SK-N-SH treated with all-trans-retinoic acid at 6 μM for 48 hours (cell line): ENCODE data around the gene DMRTC2.

Experiments
- ATAC-seq: fragments of 200-7000 bp; cut with Tn5 transposase; 3 replicates; pipeline ENCODE4 v1.9.1; 2020; ENCODE audit warnings: mild to moderate bottlenecking, moderate library complexity
- ARNTL ChIP-seq: fragments of 450-650 bp; formaldehyde crosslinking; IDR thresholded peaks from 2 replicates; pipeline ENCODE4 v1.5.0; 2020; ENCODE audit warnings: low read depth, mild to moderate bottlenecking, moderate library complexity, borderline replicate concordance
- BACH2 ChIP-seq: fragments of 250-450 bp; sonication (Bioruptor Pico); IDR thresholded peaks from 2 replicates; pipeline ENCODE4 v1.9.0; 2021; ENCODE audit warnings: mild to moderate bottlenecking, borderline replicate concordance
- CSDC2 ChIP-seq: fragments of 250-450 bp; sonication (Bioruptor Pico); IDR thresholded peaks from 2 replicates; pipeline ENCODE4 v1.5.0; 2020; ENCODE audit warnings: mild to moderate bottlenecking, moderate library complexity
- ESRRG ChIP-seq: fragments of 250-450 bp; sonication (Bioruptor Pico); IDR thresholded peaks from 2 replicates; pipeline ENCODE4 v1.6.1; 2021; ENCODE audit warnings: mild to moderate bottlenecking
- GLIS3 ChIP-seq: fragments of 250-450 bp; sonication (Bioruptor Pico); IDR thresholded peaks from 2 replicates; pipeline ENCODE4 v1.5.0; 2020; ENCODE audit warnings: mild to moderate bottlenecking, moderate library complexity
- ISL1 ChIP-seq: fragments of 250-450 bp; sonication (Bioruptor Pico); IDR thresholded peaks from 2 replicates; pipeline ENCODE4 v2.1.2; 2022; ENCODE audit warnings: mild to moderate bottlenecking, moderate library complexity
- OSR1 ChIP-seq: fragments of 250-450 bp; sonication (Bioruptor Pico); IDR thresholded peaks from 2 replicates; pipeline ENCODE4 v1.8.0; 2022; ENCODE audit warnings: moderate library complexity, mild to moderate bottlenecking, inconsistent platforms
- PPARA ChIP-seq: fragments of 250-450 bp; sonication (Bioruptor Pico); IDR thresholded peaks from 2 replicates; pipeline ENCODE4 v1.5.0; 2020; ENCODE audit warnings: mild to moderate bottlenecking, borderline replicate concordance
- RARB ChIP-seq: fragments of 250-450 bp; sonication (Bioruptor Pico); IDR thresholded peaks from 2 replicates; pipeline ENCODE4 v1.8.0; 2021; ENCODE audit warnings: mild to moderate bottlenecking, moderate library complexity
- SNAI2 ChIP-seq: fragments of 250-450 bp; sonication (Bioruptor Pico); IDR thresholded peaks from 2 replicates; pipeline ENCODE4 v1.5.0; 2020; ENCODE audit warnings: mild to moderate bottlenecking, moderate library complexity
- TCF4 ChIP-seq: fragments of 250-450 bp; sonication (Bioruptor Pico); IDR thresholded peaks from 2 replicates; pipeline ENCODE4 v1.8.0; 2021; ENCODE audit warnings: mild to moderate bottlenecking, moderate library complexity, borderline replicate concordance
- TOX ChIP-seq: fragments of 250-450 bp; sonication (Bioruptor Pico); IDR thresholded peaks from 2 replicates; pipeline ENCODE4 v1.8.0; 2021; ENCODE audit warnings: mild to moderate bottlenecking, moderate library complexity, borderline replicate concordance
- ZC3H10 ChIP-seq: fragments of 250-450 bp; sonication (Bioruptor Pico); IDR thresholded peaks from 2 replicates; pipeline ENCODE4 v1.5.1; 2021; ENCODE audit warnings: mild to moderate bottlenecking, moderate library complexity
- ZFP3 ChIP-seq: fragments of 250-450 bp; sonication (Bioruptor Pico); IDR thresholded peaks from 2 replicates; pipeline ENCODE4 v1.5.0; 2020; ENCODE audit warnings: mild to moderate bottlenecking, moderate library complexity
- ZFP30 ChIP-seq: fragments of 450-650 bp; formaldehyde crosslinking; IDR thresholded peaks from 2 replicates; pipeline ENCODE4 v1.5.0; 2022; ENCODE audit warnings: mild to moderate bottlenecking, moderate library complexity
- ZNF565 ChIP-seq: fragments of 450-650 bp; formaldehyde crosslinking; conservative IDR thresholded peaks from 2 replicates; pipeline ENCODE4 v1.5.0; 2020; ENCODE audit warnings: low read depth, mild to moderate bottlenecking, moderate library complexity
- ZNF8 ChIP-seq: fragments of 450-650 bp; formaldehyde crosslinking; IDR thresholded peaks from 2 replicates; pipeline ENCODE4 v1.5.0; 2020; ENCODE audit warnings: mild to moderate bottlenecking, moderate library complexity
- TF ChIP-seq, protein P1 (sequence below): fragments of 250-450 bp; sonication (Bioruptor Pico); IDR thresholded peaks from 2 replicates; pipeline ENCODE4 v1.5.1; 2020; ENCODE audit warnings: low read depth, mild to moderate bottlenecking, moderate library complexity
- TF ChIP-seq, protein P2 (sequence below): fragments of 250-450 bp; sonication (Bioruptor Pico); IDR thresholded peaks from 2 replicates; pipeline ENCODE4 v1.8.0; 2021; ENCODE audit warnings: low read depth, mild to moderate bottlenecking, moderate library complexity, borderline replicate concordance
- TF ChIP-seq, protein P3 (sequence below): fragments of 250-450 bp; sonication (Bioruptor Pico); IDR thresholded peaks from 2 replicates; pipeline ENCODE4 v1.5.1; 2021; ENCODE audit warnings: mild to moderate bottlenecking, moderate library complexity
- TF ChIP-seq, protein P4 (sequence below): fragments of 250-450 bp; sonication (Bioruptor Pico); IDR thresholded peaks from 2 replicates; pipeline ENCODE4 v1.8.0; 2020; ENCODE audit warnings: mild to moderate bottlenecking, moderate library complexity, borderline replicate concordance
- TF ChIP-seq, protein P5 (sequence below): fragments of 250-450 bp; sonication (Bioruptor Pico); IDR thresholded peaks from 2 replicates; pipeline ENCODE4 v1.5.0; 2020; ENCODE audit warnings: mild to moderate bottlenecking, moderate library complexity

Gene DMRTC2

DNA sequence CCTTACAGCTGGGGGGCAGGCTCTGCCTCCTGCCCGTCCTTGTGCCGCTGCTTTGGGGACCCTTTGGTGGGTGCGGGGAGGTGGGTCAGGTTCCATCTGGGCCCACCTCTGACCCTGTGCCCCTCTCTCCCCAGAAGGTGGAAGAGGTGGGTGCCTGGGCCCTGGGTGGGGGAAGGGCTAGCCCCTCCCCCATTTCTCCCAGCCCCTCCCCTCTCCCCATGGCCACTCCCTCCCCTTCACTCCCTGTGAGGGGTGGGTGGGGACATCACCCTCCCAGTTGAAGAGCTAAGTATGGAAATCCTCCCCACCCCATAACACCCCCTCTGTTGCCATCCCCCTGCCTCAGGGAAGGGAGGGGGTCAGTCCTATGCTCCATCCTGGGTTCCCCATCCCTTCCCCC is 52.3 kb downstream of the DMRTC2 start:
- no peak for ATAC-seq
- TF ChIP-seq ZC3H10 (CRISPR knock-in tag): no peak
- no peak for TF ChIP-seq ZNF565
- TF ChIP-seq RARB (CRISPR knock-in tag): no peak
- no peak for TF ChIP-seq GLIS3 (CRISPR knock-in tag)
- TF ChIP-seq, protein P1, sequence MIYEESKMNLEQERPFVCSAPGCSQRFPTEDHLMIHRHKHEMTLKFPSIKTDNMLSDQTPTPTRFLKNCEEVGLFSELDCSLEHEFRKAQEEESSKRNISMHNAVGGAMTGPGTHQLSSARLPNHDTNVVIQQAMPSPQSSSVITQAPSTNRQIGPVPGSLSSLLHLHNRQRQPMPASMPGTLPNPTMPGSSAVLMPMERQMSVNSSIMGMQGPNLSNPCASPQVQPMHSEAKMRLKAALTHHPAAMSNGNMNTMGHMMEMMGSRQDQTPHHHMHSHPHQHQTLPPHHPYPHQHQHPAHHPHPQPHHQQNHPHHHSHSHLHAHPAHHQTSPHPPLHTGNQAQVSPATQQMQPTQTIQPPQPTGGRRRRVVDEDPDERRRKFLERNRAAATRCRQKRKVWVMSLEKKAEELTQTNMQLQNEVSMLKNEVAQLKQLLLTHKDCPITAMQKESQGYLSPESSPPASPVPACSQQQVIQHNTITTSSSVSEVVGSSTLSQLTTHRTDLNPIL (CRISPR knock-in tag): no peak
- TF ChIP-seq, protein P2, sequence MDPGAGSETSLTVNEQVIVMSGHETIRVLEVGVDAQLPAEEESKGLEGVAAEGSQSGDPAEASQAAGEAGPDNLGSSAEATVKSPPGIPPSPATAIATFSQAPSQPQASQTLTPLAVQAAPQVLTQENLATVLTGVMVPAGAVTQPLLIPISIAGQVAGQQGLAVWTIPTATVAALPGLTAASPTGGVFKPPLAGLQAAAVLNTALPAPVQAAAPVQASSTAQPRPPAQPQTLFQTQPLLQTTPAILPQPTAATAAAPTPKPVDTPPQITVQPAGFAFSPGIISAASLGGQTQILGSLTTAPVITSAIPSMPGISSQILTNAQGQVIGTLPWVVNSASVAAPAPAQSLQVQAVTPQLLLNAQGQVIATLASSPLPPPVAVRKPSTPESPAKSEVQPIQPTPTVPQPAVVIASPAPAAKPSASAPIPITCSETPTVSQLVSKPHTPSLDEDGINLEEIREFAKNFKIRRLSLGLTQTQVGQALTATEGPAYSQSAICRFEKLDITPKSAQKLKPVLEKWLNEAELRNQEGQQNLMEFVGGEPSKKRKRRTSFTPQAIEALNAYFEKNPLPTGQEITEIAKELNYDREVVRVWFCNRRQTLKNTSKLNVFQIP (CRISPR knock-in tag): no peak
- TF ChIP-seq OSR1 (CRISPR knock-in tag): no peak
- no peak for TF ChIP-seq ESRRG (CRISPR knock-in tag)
- TF ChIP-seq, protein P3, sequence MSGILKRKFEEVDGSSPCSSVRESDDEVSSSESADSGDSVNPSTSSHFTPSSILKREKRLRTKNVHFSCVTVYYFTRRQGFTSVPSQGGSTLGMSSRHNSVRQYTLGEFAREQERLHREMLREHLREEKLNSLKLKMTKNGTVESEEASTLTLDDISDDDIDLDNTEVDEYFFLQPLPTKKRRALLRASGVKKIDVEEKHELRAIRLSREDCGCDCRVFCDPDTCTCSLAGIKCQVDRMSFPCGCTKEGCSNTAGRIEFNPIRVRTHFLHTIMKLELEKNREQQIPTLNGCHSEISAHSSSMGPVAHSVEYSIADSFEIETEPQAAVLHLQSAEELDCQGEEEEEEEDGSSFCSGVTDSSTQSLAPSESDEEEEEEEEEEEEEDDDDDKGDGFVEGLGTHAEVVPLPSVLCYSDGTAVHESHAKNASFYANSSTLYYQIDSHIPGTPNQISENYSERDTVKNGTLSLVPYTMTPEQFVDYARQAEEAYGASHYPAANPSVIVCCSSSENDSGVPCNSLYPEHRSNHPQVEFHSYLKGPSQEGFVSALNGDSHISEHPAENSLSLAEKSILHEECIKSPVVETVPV (CRISPR knock-in tag): no peak
- no peak for TF ChIP-seq CSDC2 (CRISPR knock-in tag)
- no peak for TF ChIP-seq SNAI2 (CRISPR knock-in tag)
- TF ChIP-seq, protein P4, sequence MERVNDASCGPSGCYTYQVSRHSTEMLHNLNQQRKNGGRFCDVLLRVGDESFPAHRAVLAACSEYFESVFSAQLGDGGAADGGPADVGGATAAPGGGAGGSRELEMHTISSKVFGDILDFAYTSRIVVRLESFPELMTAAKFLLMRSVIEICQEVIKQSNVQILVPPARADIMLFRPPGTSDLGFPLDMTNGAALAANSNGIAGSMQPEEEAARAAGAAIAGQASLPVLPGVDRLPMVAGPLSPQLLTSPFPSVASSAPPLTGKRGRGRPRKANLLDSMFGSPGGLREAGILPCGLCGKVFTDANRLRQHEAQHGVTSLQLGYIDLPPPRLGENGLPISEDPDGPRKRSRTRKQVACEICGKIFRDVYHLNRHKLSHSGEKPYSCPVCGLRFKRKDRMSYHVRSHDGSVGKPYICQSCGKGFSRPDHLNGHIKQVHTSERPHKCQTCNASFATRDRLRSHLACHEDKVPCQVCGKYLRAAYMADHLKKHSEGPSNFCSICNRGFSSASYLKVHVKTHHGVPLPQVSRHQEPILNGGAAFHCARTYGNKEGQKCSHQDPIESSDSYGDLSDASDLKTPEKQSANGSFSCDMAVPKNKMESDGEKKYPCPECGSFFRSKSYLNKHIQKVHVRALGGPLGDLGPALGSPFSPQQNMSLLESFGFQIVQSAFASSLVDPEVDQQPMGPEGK: no peak
- no peak for TF ChIP-seq PPARA (CRISPR knock-in tag)
- no peak for TF ChIP-seq TCF4 (CRISPR knock-in tag)
- no peak for TF ChIP-seq ZNF8 (CRISPR knock-in tag)
- TF ChIP-seq ARNTL: no peak
- no peak for TF ChIP-seq ZFP3 (CRISPR knock-in tag)
- TF ChIP-seq BACH2 (CRISPR knock-in tag): no peak
- no peak for TF ChIP-seq TOX (CRISPR knock-in tag)
- TF ChIP-seq ZFP30 (CRISPR knock-in tag): no peak

DNA sequence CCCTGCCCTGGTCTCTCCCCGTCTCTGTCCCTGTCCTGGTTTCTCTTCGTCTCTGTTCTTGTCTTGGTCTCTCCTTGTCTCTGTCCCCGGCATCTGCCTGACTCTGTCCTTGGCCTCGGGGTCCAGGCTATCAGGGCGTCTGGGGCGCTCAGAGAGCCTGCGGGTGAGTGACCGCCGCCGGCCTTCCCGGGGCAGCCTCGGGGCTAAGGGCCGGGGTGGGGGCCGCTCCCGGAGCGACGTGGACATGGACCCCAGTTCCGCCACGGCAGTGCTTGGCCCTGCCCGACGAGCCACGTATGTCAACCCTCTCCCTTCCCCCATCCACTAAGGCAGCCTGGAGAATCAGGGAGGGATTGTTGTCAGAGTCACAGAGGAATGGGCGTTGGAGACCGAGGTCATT is 53.0 kb downstream of the DMRTC2 start:
- no peak for ATAC-seq
- TF ChIP-seq BACH2 (CRISPR knock-in tag) (no peak), ISL1 (CRISPR knock-in tag) (no peak), SNAI2 (CRISPR knock-in tag) (no peak), OSR1 (CRISPR knock-in tag) (no peak), ZNF565 (no peak), CSDC2 (CRISPR knock-in tag) (no peak), ZC3H10 (CRISPR knock-in tag) (no peak), ZFP30 (CRISPR knock-in tag) (no peak), ZNF8 (CRISPR knock-in tag) (no peak), ARNTL (no peak), TCF4 (CRISPR knock-in tag) (no peak)
- TF ChIP-seq, protein P3 (CRISPR knock-in tag): no peak
- TF ChIP-seq, protein P5, sequence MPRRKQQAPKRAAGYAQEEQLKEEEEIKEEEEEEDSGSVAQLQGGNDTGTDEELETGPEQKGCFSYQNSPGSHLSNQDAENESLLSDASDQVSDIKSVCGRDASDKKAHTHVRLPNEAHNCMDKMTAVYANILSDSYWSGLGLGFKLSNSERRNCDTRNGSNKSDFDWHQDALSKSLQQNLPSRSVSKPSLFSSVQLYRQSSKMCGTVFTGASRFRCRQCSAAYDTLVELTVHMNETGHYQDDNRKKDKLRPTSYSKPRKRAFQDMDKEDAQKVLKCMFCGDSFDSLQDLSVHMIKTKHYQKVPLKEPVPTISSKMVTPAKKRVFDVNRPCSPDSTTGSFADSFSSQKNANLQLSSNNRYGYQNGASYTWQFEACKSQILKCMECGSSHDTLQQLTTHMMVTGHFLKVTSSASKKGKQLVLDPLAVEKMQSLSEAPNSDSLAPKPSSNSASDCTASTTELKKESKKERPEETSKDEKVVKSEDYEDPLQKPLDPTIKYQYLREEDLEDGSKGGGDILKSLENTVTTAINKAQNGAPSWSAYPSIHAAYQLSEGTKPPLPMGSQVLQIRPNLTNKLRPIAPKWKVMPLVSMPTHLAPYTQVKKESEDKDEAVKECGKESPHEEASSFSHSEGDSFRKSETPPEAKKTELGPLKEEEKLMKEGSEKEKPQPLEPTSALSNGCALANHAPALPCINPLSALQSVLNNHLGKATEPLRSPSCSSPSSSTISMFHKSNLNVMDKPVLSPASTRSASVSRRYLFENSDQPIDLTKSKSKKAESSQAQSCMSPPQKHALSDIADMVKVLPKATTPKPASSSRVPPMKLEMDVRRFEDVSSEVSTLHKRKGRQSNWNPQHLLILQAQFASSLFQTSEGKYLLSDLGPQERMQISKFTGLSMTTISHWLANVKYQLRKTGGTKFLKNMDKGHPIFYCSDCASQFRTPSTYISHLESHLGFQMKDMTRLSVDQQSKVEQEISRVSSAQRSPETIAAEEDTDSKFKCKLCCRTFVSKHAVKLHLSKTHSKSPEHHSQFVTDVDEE: no peak
